ACC112 (cell line): ENCODE measurements around the gene HLA-B.

Source experiments
- H2AFZ ChIP-seq: fragments of 200-600 bp; sonication (generic); one replicate; pipeline ENCODE4 v1.6.0; 2017; ENCODE audit warnings: antibody characterized with exemption, low read length; ENCODE audit not compliant: unreplicated experiment
- H3K27ac ChIP-seq: fragments of 200-600 bp; sonication (generic); 2 replicates; pipeline ENCODE4 v1.5.1; 2014; ENCODE audit warnings: low read depth, mild to moderate bottlenecking, antibody characterized with exemption, low read length, moderate library complexity
- H3K27me3 ChIP-seq: fragments of 200-600 bp; sonication (generic); 2 replicates; pipeline ENCODE4 v1.6.1; 2014; ENCODE audit warnings: mild to moderate bottlenecking, antibody characterized with exemption, low read length, moderate library complexity, mixed read lengths; ENCODE audit not compliant: insufficient read depth
- H3K36me3 ChIP-seq: fragments of 200-600 bp; sonication (generic); 2 replicates; pipeline ENCODE4 v1.6.1; 2016; ENCODE audit warnings: mild to moderate bottlenecking, antibody characterized with exemption, low read length, moderate library complexity, mixed read lengths; ENCODE audit not compliant: insufficient read depth
- H3K4me1 ChIP-seq: fragments of 200-600 bp; sonication (generic); one replicate; pipeline ENCODE4 v1.6.1; 2016; ENCODE audit warnings: low read length, mixed read lengths; ENCODE audit not compliant: insufficient read depth, unreplicated experiment, control insufficient read depth
- H3K4me3 ChIP-seq: fragments of 200-600 bp; sonication (generic); 2 replicates; pipeline ENCODE4 v1.5.1; 2014; ENCODE audit warnings: mild to moderate bottlenecking, low read depth, low read length
- H3K79me2 ChIP-seq: fragments of 200-600 bp; sonication (generic); one replicate; pipeline ENCODE4 v1.6.0; 2016; ENCODE audit warnings: low read length; ENCODE audit not compliant: control insufficient read depth, unreplicated experiment, insufficient read depth

The HLA-B gene

DNA sequence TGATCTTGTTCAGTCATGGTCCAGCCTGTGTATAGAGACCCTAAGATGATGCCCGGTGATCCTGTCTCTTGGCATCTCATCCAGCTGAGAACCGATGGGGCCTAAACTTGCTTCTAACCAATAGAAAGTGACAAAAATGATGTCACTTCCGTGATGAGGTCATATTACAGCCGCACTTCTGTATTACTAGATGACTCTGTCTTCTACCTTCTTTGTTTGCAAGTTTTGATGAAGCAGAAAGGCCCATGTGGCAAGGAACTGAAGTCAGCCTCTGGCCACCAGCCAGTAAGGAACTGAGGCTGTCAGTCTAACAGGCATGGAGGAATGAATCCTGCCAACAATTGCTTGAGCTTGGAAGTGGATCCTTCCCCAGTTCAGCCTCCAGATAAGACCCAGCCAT is 52.3 kb downstream of the HLA-B start:
- Histone ChIP-seq H3K27me3 (peaks cover 93% of the 10 kb centered on the region), H3K79me2 (no peaks in the 10 kb centered on the region), H3K4me1 (no peaks in the 10 kb centered on the region), H3K27ac (no peak overlapping the region), H2AFZ (no peak overlapping the region), H3K36me3 (no peaks in the 10 kb centered on the region), H3K4me3 (no peak overlapping the region)
